ENCODE results near the gene GRAPL. TPM values are rescaled to one million over a fixed set of nuclear protein-coding genes. Genes with fewer than 3 reads are reported as not detected.
"Not testable (repeated sequence)": the region's sequence is repeated elsewhere in the genome, so short reads cannot be mapped to it uniquely, and the experiment has no call there.

The GRAPL gene
- not detected in 2 replicates for total RNA-seq (2012; rRNA removed)

- not testable (repeated sequence) for H3K4me1 ChIP-seq (ENCODE audit: control insufficient read depth, insufficient read depth, low read length); H3K9ac ChIP-seq (ENCODE audit: low read depth, low read length); H3K9me3 ChIP-seq (replicated peaks; ENCODE audit: low read length); H3K27me3 ChIP-seq (ENCODE audit: control insufficient read depth, insufficient read depth, low read length); H3K4me2 ChIP-seq (ENCODE audit: low read length); H3K4me3 ChIP-seq (ENCODE audit: low read length); H3K36me3 ChIP-seq (ENCODE audit: insufficient read depth, low read length)
Observed at GRCh38 chr17:19127148-19127980, at the start of gene GRAPL. Gene GRAPL (plus strand): TSS chr17:19127589. CDS start chr17:19127620, 31 bp downstream.

GRCh38 chr17:19088804-19089685 lies 38.3 kb upstream of the GRAPL start:
- not testable (repeated sequence) for H3K36me3 ChIP-seq (ENCODE audit: insufficient read depth, low read length); H3K4me2 ChIP-seq (ENCODE audit: low read length); H3K9ac ChIP-seq (ENCODE audit: low read depth, low read length); H3K4me1 ChIP-seq (ENCODE audit: control insufficient read depth, insufficient read depth, low read length); H3K9me3 ChIP-seq (replicated peaks; ENCODE audit: low read length); H3K27me3 ChIP-seq (ENCODE audit: control insufficient read depth, insufficient read depth, low read length); H3K4me3 ChIP-seq (ENCODE audit: low read length)

GRCh38 chr17:19090058-19090772 lies 37.2 kb upstream of the GRAPL start:
- H3K4me2 ChIP-seq (ENCODE audit: low read length); H3K36me3 ChIP-seq (ENCODE audit: insufficient read depth, low read length); H3K9ac ChIP-seq (ENCODE audit: low read depth, low read length); H3K27me3 ChIP-seq (ENCODE audit: control insufficient read depth, insufficient read depth, low read length); H3K4me1 ChIP-seq (ENCODE audit: control insufficient read depth, insufficient read depth, low read length); H3K4me3 ChIP-seq (ENCODE audit: low read length); H3K9me3 ChIP-seq (replicated peaks; ENCODE audit: low read length): not testable (repeated sequence)

GRCh38 chr17:19092737-19093683 lies 34.4 kb upstream of the GRAPL start:
- H3K4me3 ChIP-seq (ENCODE audit: low read length); H3K4me2 ChIP-seq (ENCODE audit: low read length): not testable (repeated sequence)

GRCh38 chr17:19093684-19094438 lies 33.5 kb upstream of the GRAPL start:
- not testable (repeated sequence) for H3K9ac ChIP-seq (ENCODE audit: low read depth, low read length); H3K27me3 ChIP-seq (ENCODE audit: control insufficient read depth, insufficient read depth, low read length); H3K4me2 ChIP-seq (ENCODE audit: low read length)

More at GRCh38 chr17:19092737-19093683, 34.4 kb upstream of the GRAPL start:
- H3K9me3 ChIP-seq (replicated peaks; ENCODE audit: low read length); H3K27me3 ChIP-seq (ENCODE audit: control insufficient read depth, insufficient read depth, low read length); H3K36me3 ChIP-seq (ENCODE audit: insufficient read depth, low read length); H3K9ac ChIP-seq (ENCODE audit: low read depth, low read length); H3K4me1 ChIP-seq (ENCODE audit: control insufficient read depth, insufficient read depth, low read length): not testable (repeated sequence)

GRCh38 chr17:19108517-19108916 lies 18.9 kb upstream of the GRAPL start:
- not testable (repeated sequence) for H3K36me3 ChIP-seq (ENCODE audit: insufficient read depth, low read length); H3K9ac ChIP-seq (ENCODE audit: low read depth, low read length); H3K9me3 ChIP-seq (replicated peaks; ENCODE audit: low read length); H3K4me1 ChIP-seq (ENCODE audit: control insufficient read depth, insufficient read depth, low read length); H3K4me2 ChIP-seq (ENCODE audit: low read length); H3K27me3 ChIP-seq (ENCODE audit: control insufficient read depth, insufficient read depth, low read length); H3K4me3 ChIP-seq (ENCODE audit: low read length)

More at GRCh38 chr17:19093684-19094438, 33.5 kb upstream of the GRAPL start:
- not testable (repeated sequence) for H3K9me3 ChIP-seq (replicated peaks; ENCODE audit: low read length); H3K4me3 ChIP-seq (ENCODE audit: low read length); H3K4me1 ChIP-seq (ENCODE audit: control insufficient read depth, insufficient read depth, low read length); H3K36me3 ChIP-seq (ENCODE audit: insufficient read depth, low read length)

- H3K4me3 ChIP-seq (ENCODE audit: low read length); H3K9me3 ChIP-seq (replicated peaks; ENCODE audit: low read length); H3K4me1 ChIP-seq (ENCODE audit: control insufficient read depth, insufficient read depth, low read length); H3K27me3 ChIP-seq (ENCODE audit: control insufficient read depth, insufficient read depth, low read length); H3K9ac ChIP-seq (ENCODE audit: low read depth, low read length); H3K36me3 ChIP-seq (ENCODE audit: insufficient read depth, low read length): not testable (repeated sequence)
- H3K4me2 ChIP-seq (ENCODE audit: low read length) = peak overlapping the region; percentile 75
Observed at GRCh38 chr17:19110189-19111097, 16.9 kb upstream of the GRAPL start.

GRCh38 chr17:19111111-19111711 lies 16.2 kb upstream of the GRAPL start:
- not testable (repeated sequence) for H3K4me1 ChIP-seq (ENCODE audit: control insufficient read depth, insufficient read depth, low read length); H3K9ac ChIP-seq (ENCODE audit: low read depth, low read length)

GRCh38 chr17:19111801-19112458 lies 15.5 kb upstream of the GRAPL start:
- not testable (repeated sequence) for H3K4me1 ChIP-seq (ENCODE audit: control insufficient read depth, insufficient read depth, low read length); H3K4me2 ChIP-seq (ENCODE audit: low read length); H3K27me3 ChIP-seq (ENCODE audit: control insufficient read depth, insufficient read depth, low read length); H3K9ac ChIP-seq (ENCODE audit: low read depth, low read length); H3K4me3 ChIP-seq (ENCODE audit: low read length); H3K36me3 ChIP-seq (ENCODE audit: insufficient read depth, low read length); H3K9me3 ChIP-seq (replicated peaks; ENCODE audit: low read length)

More at GRCh38 chr17:19111111-19111711, 16.2 kb upstream of the GRAPL start:
- H3K27me3 ChIP-seq (ENCODE audit: control insufficient read depth, insufficient read depth, low read length); H3K36me3 ChIP-seq (ENCODE audit: insufficient read depth, low read length); H3K9me3 ChIP-seq (replicated peaks; ENCODE audit: low read length): not testable (repeated sequence)
- H3K4me2 ChIP-seq (ENCODE audit: low read length) = peak overlapping the region; percentile 75
- H3K4me3 ChIP-seq (ENCODE audit: low read length) = peak overlapping the region; percentile 49

Data from skeletal muscle satellite cell (primary cell).